C4-2B (cell line): ENCODE measurements around the gene KLRK1.

Experiments used
- ZFX ChIP-seq: fragments of 450-650 bp; IDR thresholded peaks from 2 replicates; pipeline ENCODE4 v1.6.1; 2017
- TF ChIP-seq, protein P1 (sequence below): fragments of 450-650 bp; conservative IDR thresholded peaks from 2 replicates; pipeline ENCODE4 v1.5.1; 2017; ENCODE audit warnings: mild to moderate bottlenecking

GRCh38 chr12:10393291-10393690 lies 3.5 kb upstream of the KLRK1 start:
- TF ChIP-seq, protein P1, sequence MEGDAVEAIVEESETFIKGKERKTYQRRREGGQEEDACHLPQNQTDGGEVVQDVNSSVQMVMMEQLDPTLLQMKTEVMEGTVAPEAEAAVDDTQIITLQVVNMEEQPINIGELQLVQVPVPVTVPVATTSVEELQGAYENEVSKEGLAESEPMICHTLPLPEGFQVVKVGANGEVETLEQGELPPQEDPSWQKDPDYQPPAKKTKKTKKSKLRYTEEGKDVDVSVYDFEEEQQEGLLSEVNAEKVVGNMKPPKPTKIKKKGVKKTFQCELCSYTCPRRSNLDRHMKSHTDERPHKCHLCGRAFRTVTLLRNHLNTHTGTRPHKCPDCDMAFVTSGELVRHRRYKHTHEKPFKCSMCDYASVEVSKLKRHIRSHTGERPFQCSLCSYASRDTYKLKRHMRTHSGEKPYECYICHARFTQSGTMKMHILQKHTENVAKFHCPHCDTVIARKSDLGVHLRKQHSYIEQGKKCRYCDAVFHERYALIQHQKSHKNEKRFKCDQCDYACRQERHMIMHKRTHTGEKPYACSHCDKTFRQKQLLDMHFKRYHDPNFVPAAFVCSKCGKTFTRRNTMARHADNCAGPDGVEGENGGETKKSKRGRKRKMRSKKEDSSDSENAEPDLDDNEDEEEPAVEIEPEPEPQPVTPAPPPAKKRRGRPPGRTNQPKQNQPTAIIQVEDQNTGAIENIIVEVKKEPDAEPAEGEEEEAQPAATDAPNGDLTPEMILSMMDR, result no peak
- no peak for TF ChIP-seq ZFX
